ENCODE measurements around the gene DIPK1B. TPM values are rescaled to one million over a fixed set of nuclear protein-coding genes. Genes with fewer than 3 reads are reported as not detected.

Gene DIPK1B
- total RNA-seq, 4 donors from 2014 or later = 5.4 to 37.9 (median 15.8) TPM

DNA sequence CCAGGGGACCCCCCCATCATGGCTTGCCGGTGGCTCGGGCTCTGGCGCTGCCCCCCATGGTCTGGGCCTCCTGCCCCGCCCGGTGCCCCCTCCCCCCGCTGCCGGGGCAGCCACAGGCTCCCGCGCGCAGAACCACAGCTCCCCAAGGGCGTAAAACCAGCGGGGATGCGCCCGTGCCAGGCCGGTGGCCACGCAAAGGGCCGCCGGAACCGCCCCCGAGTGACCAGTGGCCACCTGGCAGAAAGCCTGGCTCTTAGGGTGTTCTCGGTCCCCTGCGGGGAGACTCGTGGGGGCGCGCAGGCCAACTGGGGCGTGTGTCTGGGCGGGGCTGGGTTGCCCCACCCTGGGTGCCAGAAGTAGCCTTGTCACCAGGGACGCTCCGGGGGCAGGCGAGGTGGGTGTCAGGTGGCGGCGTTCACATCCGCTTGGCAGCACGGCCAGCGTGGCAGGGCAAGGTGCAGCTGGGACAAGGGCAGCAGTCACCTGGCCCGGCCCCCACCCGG is 24.6 kb upstream of the DIPK1B start:
- Histone ChIP-seq H3K36me3 (no peaks in the 10 kb centered on the region), H3K4me3 (peak overlapping the region; percentile 16 to 91 (median 70)), H3K9me3 (no peaks in the 10 kb centered on the region), H3K27ac (peak overlapping the region; percentile 18 to 90 (median 86)), H3K4me1 (peaks cover 0 to 52% (median 21%) of the 10 kb centered on the region in 4 donors), H3K27me3 (no peaks in the 10 kb centered on the region)
- TF ChIP-seq POLR2A (IDR thresholded peaks at IDR 0.05) (no peak), EP300 (IDR thresholded peaks at IDR 0.05) (no peak)
- TF ChIP-seq, protein P1, sequence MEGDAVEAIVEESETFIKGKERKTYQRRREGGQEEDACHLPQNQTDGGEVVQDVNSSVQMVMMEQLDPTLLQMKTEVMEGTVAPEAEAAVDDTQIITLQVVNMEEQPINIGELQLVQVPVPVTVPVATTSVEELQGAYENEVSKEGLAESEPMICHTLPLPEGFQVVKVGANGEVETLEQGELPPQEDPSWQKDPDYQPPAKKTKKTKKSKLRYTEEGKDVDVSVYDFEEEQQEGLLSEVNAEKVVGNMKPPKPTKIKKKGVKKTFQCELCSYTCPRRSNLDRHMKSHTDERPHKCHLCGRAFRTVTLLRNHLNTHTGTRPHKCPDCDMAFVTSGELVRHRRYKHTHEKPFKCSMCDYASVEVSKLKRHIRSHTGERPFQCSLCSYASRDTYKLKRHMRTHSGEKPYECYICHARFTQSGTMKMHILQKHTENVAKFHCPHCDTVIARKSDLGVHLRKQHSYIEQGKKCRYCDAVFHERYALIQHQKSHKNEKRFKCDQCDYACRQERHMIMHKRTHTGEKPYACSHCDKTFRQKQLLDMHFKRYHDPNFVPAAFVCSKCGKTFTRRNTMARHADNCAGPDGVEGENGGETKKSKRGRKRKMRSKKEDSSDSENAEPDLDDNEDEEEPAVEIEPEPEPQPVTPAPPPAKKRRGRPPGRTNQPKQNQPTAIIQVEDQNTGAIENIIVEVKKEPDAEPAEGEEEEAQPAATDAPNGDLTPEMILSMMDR (IDR thresholded peaks at IDR 0.05) = no peak
- WGBS, 2 donors = 32 to 48% methylated on average over 15 of the region's 37 CpGs
- DNase-seq (ENCODE audit: low spot score in 2 of 2) = no peak

GRCh38 chr9:136688274-136689107 is 23.9 kb upstream of the DIPK1B start:
- H3K4me3 ChIP-seq = no peak overlapping the region
- 52 to 57% methylated on average over 21 of the region's 21 CpGs for WGBS, 2 donors
- peak overlapping the region in 3 of 4 donors; percentile 84 to 90 (median 87) for H3K27ac ChIP-seq
- no peak for DNase-seq (ENCODE audit: low spot score in 2 of 2)
- TF ChIP-seq EP300 (IDR thresholded peaks at IDR 0.05) (no peak), POLR2A (IDR thresholded peaks at IDR 0.05) (no peak)
- TF ChIP-seq, protein P1 (IDR thresholded peaks at IDR 0.05) = no peak
- H3K4me1 ChIP-seq = peaks cover 0 to 53% (median 21%) of the 10 kb centered on the region in 4 donors
- no peaks in the 10 kb centered on the region for H3K36me3 ChIP-seq
- no peaks in the 10 kb centered on the region for H3K9me3 ChIP-seq
- no peaks in the 10 kb centered on the region for H3K27me3 ChIP-seq

GRCh38 chr9:136689108-136689460 is 23.3 kb upstream of the DIPK1B start:
- no peaks in the 10 kb centered on the region for H3K36me3 ChIP-seq
- H3K27ac ChIP-seq = no peak overlapping the region
- TF ChIP-seq EP300 (IDR thresholded peaks at IDR 0.05) (no peak), POLR2A (IDR thresholded peaks at IDR 0.05) (no peak)
- DNase-seq (ENCODE audit: low spot score in 2 of 2) = no peak
- WGBS, 2 donors = 81 to 86% methylated on average over 7 of the region's 7 CpGs
- H3K9me3 ChIP-seq = no peaks in the 10 kb centered on the region
- peaks cover 0 to 59% (median 21%) of the 10 kb centered on the region in 4 donors for H3K4me1 ChIP-seq
- H3K4me3 ChIP-seq = no peak overlapping the region
- H3K27me3 ChIP-seq = no peaks in the 10 kb centered on the region

GRCh38 chr9:136690104-136690805 is 22.1 kb upstream of the DIPK1B start:
- no peak for TF ChIP-seq EP300 (IDR thresholded peaks at IDR 0.05)
- TF ChIP-seq POLR2A (IDR thresholded peaks at IDR 0.05) = no peak
- TF ChIP-seq, protein P1 (IDR thresholded peaks at IDR 0.05) = no peak
- no peak overlapping the region for H3K4me3 ChIP-seq
- WGBS, 2 donors = 76 to 79% methylated on average over 18 to 24 of the region's 25 CpGs
- peak overlapping the region in 1 of 4 donors; percentile 31 for H3K27ac ChIP-seq
- H3K27me3 ChIP-seq = peaks cover 0 to under 1% of the 10 kb centered on the region in 2 donors
- no peaks in the 10 kb centered on the region for H3K36me3 ChIP-seq
- no peaks in the 10 kb centered on the region for H3K9me3 ChIP-seq
- DNase-seq (ENCODE audit: low spot score in 2 of 2) = no peak
- H3K4me1 ChIP-seq = peaks cover 0 to 58% (median 21%) of the 10 kb centered on the region in 4 donors

DNA sequence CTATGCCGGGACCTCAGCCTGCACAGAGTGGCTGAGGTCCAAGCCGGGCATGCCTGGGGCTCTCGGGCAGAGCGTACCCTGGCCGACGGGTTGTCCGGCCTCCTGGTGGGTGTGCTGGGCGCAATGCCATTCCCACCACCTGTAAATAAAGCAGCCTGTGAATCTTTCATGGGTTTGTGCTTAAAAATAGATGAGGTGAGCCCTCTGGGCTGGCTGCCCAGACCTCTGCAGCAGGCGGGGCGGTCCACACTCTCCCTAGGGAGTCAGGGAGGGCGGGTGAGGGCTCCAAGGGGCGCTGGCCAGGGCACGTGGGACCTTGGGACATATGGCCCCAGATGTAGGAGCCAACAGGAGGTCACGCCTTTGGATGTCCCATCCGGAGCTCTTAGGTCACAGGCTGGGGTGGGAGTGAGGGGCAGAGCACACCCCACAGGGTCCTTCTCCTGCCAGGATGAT is 21.5 kb upstream of the DIPK1B start:
- Histone ChIP-seq H3K4me3 (no peak overlapping the region), H3K27me3 (peaks cover 0 to 7% of the 10 kb centered on the region in 2 donors), H3K27ac (peak overlapping the region in 1 of 4 donors; percentile 31), H3K4me1 (peaks cover 0 to 52% (median 16%) of the 10 kb centered on the region in 4 donors), H3K9me3 (no peaks in the 10 kb centered on the region), H3K36me3 (no peaks in the 10 kb centered on the region)
- TF ChIP-seq EP300 (IDR thresholded peaks at IDR 0.05) (no peak), POLR2A (IDR thresholded peaks at IDR 0.05) (no peak)
- TF ChIP-seq, protein P1 (IDR thresholded peaks at IDR 0.05) = no peak
- DNase-seq (ENCODE audit: low spot score in 2 of 2) = no peak
- WGBS, 2 donors = 56 to 67% methylated on average over 12 to 15 of the region's 15 CpGs
